Measurements from ENCODE around the gene FAAP20. TPM values are rescaled to one million over a fixed set of nuclear protein-coding genes. Genes with fewer than 3 reads are reported as not detected.

FAAP20 gene
- total and polyA plus RNA-seq, 4 donors = 5.6 to 31.5 (median 15.7) TPM

DNA sequence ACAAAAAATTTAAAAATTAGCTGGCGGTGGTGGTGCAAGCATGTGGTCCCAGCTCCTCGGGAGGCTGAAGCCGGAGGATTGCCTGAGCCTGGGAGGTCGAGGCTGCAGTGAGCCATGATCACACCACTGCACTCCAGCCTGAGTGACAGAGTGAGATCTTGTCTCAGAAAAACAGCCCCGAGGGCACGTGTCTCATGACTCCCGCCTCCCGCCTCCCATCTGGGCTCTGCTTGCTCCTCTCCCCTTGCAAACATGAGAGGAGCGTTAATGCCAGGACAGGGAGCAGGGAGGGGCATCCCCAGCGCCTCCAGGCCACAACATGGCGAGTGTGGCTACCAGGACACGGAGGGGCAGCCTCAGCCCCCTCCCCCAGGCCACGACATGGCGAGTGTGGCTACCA is 28.3 kb downstream of the FAAP20 start:
- Histone ChIP-seq H3K9me3 (ENCODE audit: control insufficient read depth in 4 of 4, low read length in 3 of 4) (no peaks in the 10 kb centered on the region), H3K27me3 (ENCODE audit: control insufficient read depth in 4 of 4, insufficient read depth in 4 of 4, low read length in 3 of 4) (no peaks in the 10 kb centered on the region), H3K36me3 (ENCODE audit: control insufficient read depth in 4 of 4, insufficient read depth in 3 of 4, low read depth in 1 of 4, low read length in 3 of 4) (peaks cover 0 to 9% (median 6%) of the 10 kb centered on the region in 4 donors), H3K9ac (ENCODE audit: low read depth in 1 of 2, low read length in 2 of 2) (no peak overlapping the region), H3K27ac (ENCODE audit: low read depth in 1 of 2, low read length in 2 of 2) (no peak overlapping the region), H3K4me3 (ENCODE audit: low read depth in 1 of 3, low read length in 3 of 3) (no peak overlapping the region), H3K4me1 (ENCODE audit: control insufficient read depth in 4 of 4, insufficient read depth in 4 of 4, low read length in 3 of 4) (no peaks in the 10 kb centered on the region)
- no peak for DNase-seq (ENCODE audit: low spot score)
- no peak for TF ChIP-seq YY1 (IDR thresholded peaks at IDR 0.05)
- TF ChIP-seq, protein P1, sequence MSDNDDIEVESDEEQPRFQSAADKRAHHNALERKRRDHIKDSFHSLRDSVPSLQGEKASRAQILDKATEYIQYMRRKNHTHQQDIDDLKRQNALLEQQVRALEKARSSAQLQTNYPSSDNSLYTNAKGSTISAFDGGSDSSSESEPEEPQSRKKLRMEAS (IDR thresholded peaks at IDR 0.05) = no peak
- no peak for TF ChIP-seq EGR1 (IDR thresholded peaks at IDR 0.05; ENCODE audit: low read depth in 2 of 2)
- TF ChIP-seq GABPA (IDR thresholded peaks at IDR 0.05 in 1 of 2, conservative IDR thresholded peaks at IDR 0.05 in 1 of 2) = no peak
- TF ChIP-seq NR2F2 (IDR thresholded peaks at IDR 0.05) = no peak
- no peak for TF ChIP-seq RAD21 (IDR thresholded peaks at IDR 0.05)
- no peak for TF ChIP-seq HNF4A (conservative IDR thresholded peaks at IDR 0.05)
- no peak for TF ChIP-seq FOXA2 (IDR thresholded peaks at IDR 0.05)
- TF ChIP-seq, protein P2, sequence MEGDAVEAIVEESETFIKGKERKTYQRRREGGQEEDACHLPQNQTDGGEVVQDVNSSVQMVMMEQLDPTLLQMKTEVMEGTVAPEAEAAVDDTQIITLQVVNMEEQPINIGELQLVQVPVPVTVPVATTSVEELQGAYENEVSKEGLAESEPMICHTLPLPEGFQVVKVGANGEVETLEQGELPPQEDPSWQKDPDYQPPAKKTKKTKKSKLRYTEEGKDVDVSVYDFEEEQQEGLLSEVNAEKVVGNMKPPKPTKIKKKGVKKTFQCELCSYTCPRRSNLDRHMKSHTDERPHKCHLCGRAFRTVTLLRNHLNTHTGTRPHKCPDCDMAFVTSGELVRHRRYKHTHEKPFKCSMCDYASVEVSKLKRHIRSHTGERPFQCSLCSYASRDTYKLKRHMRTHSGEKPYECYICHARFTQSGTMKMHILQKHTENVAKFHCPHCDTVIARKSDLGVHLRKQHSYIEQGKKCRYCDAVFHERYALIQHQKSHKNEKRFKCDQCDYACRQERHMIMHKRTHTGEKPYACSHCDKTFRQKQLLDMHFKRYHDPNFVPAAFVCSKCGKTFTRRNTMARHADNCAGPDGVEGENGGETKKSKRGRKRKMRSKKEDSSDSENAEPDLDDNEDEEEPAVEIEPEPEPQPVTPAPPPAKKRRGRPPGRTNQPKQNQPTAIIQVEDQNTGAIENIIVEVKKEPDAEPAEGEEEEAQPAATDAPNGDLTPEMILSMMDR (IDR thresholded peaks at IDR 0.05; ENCODE audit: low read depth, low read length, missing input control) = no peak
- no peak for TF ChIP-seq JUND (IDR thresholded peaks at IDR 0.05)
- TF ChIP-seq HNF4G (IDR thresholded peaks at IDR 0.05) = no peak
- no peak for TF ChIP-seq RXRA (IDR thresholded peaks at IDR 0.05)
- no peak for TF ChIP-seq TAF1 (conservative IDR thresholded peaks at IDR 0.05)
- WGBS = 91% methylated on average over 14 of the region's 14 CpGs

DNA sequence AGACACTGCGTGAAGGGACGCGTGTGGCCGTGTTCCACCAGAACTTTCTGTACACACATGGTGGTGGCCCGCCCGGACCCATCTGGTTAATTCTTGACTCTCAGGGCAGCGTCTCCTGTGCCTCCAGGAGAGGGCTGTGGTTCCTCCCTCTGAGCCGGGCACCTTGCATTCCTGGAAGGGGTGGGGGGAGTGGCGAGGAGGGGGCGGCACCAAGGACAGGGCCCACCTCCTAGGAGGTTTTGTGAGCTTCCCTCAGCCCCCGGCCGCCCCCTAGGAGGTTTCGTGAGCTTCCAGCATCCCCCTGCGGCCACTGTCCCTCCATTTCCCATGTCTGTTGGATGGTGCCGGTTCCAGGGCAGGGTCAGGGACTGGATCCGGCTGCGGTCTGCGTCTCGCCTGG is 28.9 kb downstream of the FAAP20 start:
- Histone ChIP-seq H3K9me3 (ENCODE audit: control insufficient read depth in 4 of 4, low read length in 3 of 4) (no peaks in the 10 kb centered on the region), H3K4me1 (ENCODE audit: control insufficient read depth in 4 of 4, insufficient read depth in 4 of 4, low read length in 3 of 4) (no peaks in the 10 kb centered on the region), H3K36me3 (ENCODE audit: control insufficient read depth in 4 of 4, insufficient read depth in 3 of 4, low read depth in 1 of 4, low read length in 3 of 4) (peaks cover 0 to 9% (median 5%) of the 10 kb centered on the region in 4 donors), H3K27ac (ENCODE audit: low read depth in 1 of 2, low read length in 2 of 2) (no peak overlapping the region), H3K27me3 (ENCODE audit: control insufficient read depth in 4 of 4, insufficient read depth in 4 of 4, low read length in 3 of 4) (no peaks in the 10 kb centered on the region), H3K9ac (ENCODE audit: low read depth in 1 of 2, low read length in 2 of 2) (no peak overlapping the region), H3K4me3 (ENCODE audit: low read depth in 1 of 3, low read length in 3 of 3) (no peak overlapping the region)
- WGBS = 94% methylated on average over 19 of the region's 19 CpGs
- TF ChIP-seq TAF1 (conservative IDR thresholded peaks at IDR 0.05) (no peak), JUND (IDR thresholded peaks at IDR 0.05) (no peak), HNF4A (conservative IDR thresholded peaks at IDR 0.05) (no peak), HNF4G (IDR thresholded peaks at IDR 0.05) (no peak), FOXA2 (IDR thresholded peaks at IDR 0.05) (no peak), RXRA (IDR thresholded peaks at IDR 0.05) (no peak), EGR1 (IDR thresholded peaks at IDR 0.05; ENCODE audit: low read depth in 2 of 2) (no peak), GABPA (IDR thresholded peaks at IDR 0.05 in 1 of 2, conservative IDR thresholded peaks at IDR 0.05 in 1 of 2) (no peak), RAD21 (IDR thresholded peaks at IDR 0.05) (no peak), FOXA1 (IDR thresholded peaks at IDR 0.05) (no peak), NR2F2 (IDR thresholded peaks at IDR 0.05) (no peak), SP1 (IDR thresholded peaks at IDR 0.05) (no peak)
- TF ChIP-seq, protein P2 (IDR thresholded peaks at IDR 0.05; ENCODE audit: low read depth, low read length, missing input control) = no peak
- TF ChIP-seq, protein P3, sequence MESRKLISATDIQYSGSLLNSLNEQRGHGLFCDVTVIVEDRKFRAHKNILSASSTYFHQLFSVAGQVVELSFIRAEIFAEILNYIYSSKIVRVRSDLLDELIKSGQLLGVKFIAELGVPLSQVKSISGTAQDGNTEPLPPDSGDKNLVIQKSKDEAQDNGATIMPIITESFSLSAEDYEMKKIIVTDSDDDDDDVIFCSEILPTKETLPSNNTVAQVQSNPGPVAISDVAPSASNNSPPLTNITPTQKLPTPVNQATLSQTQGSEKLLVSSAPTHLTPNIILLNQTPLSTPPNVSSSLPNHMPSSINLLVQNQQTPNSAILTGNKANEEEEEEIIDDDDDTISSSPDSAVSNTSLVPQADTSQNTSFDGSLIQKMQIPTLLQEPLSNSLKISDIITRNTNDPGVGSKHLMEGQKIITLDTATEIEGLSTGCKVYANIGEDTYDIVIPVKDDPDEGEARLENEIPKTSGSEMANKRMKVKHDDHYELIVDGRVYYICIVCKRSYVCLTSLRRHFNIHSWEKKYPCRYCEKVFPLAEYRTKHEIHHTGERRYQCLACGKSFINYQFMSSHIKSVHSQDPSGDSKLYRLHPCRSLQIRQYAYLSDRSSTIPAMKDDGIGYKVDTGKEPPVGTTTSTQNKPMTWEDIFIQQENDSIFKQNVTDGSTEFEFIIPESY (IDR thresholded peaks at IDR 0.05) = no peak
- TF ChIP-seq, protein P4, sequence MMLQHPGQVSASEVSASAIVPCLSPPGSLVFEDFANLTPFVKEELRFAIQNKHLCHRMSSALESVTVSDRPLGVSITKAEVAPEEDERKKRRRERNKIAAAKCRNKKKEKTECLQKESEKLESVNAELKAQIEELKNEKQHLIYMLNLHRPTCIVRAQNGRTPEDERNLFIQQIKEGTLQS (IDR thresholded peaks at IDR 0.05) = no peak
- TF ChIP-seq, protein P1 (IDR thresholded peaks at IDR 0.05) = no peak
- TF ChIP-seq, protein P5, sequence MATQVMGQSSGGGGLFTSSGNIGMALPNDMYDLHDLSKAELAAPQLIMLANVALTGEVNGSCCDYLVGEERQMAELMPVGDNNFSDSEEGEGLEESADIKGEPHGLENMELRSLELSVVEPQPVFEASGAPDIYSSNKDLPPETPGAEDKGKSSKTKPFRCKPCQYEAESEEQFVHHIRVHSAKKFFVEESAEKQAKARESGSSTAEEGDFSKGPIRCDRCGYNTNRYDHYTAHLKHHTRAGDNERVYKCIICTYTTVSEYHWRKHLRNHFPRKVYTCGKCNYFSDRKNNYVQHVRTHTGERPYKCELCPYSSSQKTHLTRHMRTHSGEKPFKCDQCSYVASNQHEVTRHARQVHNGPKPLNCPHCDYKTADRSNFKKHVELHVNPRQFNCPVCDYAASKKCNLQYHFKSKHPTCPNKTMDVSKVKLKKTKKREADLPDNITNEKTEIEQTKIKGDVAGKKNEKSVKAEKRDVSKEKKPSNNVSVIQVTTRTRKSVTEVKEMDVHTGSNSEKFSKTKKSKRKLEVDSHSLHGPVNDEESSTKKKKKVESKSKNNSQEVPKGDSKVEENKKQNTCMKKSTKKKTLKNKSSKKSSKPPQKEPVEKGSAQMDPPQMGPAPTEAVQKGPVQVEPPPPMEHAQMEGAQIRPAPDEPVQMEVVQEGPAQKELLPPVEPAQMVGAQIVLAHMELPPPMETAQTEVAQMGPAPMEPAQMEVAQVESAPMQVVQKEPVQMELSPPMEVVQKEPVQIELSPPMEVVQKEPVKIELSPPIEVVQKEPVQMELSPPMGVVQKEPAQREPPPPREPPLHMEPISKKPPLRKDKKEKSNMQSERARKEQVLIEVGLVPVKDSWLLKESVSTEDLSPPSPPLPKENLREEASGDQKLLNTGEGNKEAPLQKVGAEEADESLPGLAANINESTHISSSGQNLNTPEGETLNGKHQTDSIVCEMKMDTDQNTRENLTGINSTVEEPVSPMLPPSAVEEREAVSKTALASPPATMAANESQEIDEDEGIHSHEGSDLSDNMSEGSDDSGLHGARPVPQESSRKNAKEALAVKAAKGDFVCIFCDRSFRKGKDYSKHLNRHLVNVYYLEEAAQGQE (IDR thresholded peaks at IDR 0.05) = no peak
- DNase-seq (ENCODE audit: low spot score) = no peak
